Activated T-cell treated with anti-CD3 and anti-CD28 coated beads, Interleukin-2, amount 50 U/mL, for 1 hour (primary cell): ENCODE data around the gene GIGYF1.
"Not testable (repeated sequence)": the region's sequence is repeated elsewhere in the genome, so short reads cannot be mapped to it uniquely, and the experiment has no call there.

Experiments
- DNase-seq: peaks from one replicate; pipeline ENCODE4 v3.0.0-alpha.2; 2020

The GIGYF1 gene

GRCh38 chr7:100706672-100707311, 12.7 kb upstream of the GIGYF1 start:
- DNase-seq = no peak

GRCh38 chr7:100705753-100706671, 12.0 kb upstream of the GIGYF1 start, which contains the start of gene POP7:
Gene POP7 (plus strand): TSS chr7:100706121. CDS start chr7:100706831, 710 bp downstream.
- peak; percentile 97 for DNase-seq

DNA sequence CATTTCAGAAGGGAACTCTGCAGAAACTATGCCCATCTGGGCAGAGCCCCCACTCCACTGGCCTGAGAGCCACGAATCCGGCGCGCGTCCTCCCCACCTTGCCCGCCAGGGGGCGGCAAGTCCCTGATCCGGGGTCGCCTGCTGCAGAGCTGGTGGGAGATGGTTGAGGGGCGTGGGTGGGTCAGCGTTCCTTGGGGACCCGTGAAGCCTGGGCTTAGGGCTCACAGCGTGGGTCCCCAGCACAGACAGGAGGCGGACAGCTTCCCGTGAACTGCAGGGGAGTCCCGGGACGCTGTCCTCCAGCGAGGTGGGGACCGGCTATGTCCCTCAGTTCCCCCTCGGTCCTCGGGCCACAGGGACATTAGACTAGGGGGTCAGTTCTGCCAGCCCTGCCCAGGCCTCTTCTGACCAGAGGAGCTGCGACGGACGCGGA, 11.3 kb upstream of the GIGYF1 start:
- peak; percentile 80 for DNase-seq

DNA sequence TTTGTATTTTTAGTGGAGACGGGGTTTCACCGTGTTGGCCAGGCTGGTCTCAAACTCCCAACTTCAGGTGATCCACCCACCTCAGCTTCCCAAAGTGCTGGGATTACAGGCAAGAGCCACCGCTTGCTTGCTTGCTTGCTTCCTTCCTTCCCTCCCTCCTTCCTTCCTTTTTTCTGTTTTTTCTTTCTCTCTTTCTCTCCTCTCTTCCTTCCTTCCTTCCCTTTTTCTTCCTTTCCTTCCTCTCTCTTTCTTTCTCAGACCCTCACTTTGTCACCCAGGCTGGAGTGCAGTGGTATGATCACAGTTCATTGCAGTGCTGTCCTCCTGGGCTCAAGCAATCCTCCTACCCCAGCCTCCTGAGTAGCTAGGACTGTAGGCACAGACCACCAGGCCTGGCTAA, 7.0 kb upstream of the GIGYF1 start:
- not testable (repeated sequence) for DNase-seq

- DNase-seq = no peak
Observed at GRCh38 chr7:100699018-100699417, 5.0 kb upstream of the GIGYF1 start.

- no peak for DNase-seq
Observed at GRCh38 chr7:100696123-100696521, 2.1 kb upstream of the GIGYF1 start.

DNA sequence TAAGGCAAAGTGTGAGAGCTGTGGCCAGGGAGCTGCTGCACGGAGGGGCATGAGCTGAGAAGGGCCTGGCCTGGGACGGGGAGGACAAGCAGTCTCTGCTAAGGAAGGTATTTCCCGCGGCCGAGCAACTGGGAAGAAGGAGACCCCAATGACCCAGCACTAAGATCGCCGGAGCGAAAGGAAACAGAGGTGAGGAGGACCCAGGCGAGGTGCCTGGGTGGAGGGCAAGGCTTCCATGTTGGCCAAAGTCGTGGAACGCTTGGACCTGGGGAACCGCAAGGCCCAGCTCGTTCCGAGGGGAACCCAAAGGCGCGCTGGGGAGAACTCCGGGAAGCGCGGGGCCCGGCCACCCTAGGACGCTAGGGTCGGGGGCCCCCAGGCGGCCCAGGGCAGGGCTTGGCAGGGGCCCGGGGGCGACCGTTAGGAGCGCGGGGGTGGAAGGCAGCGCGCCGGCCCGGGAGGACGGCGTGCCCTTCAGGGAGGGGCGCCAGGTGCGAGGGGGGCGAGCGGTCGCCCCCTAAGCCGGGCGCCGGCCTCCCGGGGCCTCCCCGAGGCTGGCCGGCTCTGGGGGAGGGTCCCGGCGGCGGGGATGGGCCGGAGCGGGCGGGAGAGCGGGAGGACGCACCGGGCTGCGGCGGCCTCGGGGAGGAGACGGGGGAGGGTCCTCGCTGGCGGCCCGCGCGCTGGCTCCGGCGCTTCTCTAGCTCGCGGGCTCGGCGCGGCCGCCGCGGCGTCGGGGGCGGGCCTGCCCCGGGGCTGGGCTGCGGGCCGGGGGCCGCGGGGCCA, 545 bp downstream of the GIGYF1 start:
- no peak for DNase-seq

- no peak for DNase-seq
Observed at GRCh38 chr7:100692578-100692961, 1.5 kb downstream of the GIGYF1 start.

DNA sequence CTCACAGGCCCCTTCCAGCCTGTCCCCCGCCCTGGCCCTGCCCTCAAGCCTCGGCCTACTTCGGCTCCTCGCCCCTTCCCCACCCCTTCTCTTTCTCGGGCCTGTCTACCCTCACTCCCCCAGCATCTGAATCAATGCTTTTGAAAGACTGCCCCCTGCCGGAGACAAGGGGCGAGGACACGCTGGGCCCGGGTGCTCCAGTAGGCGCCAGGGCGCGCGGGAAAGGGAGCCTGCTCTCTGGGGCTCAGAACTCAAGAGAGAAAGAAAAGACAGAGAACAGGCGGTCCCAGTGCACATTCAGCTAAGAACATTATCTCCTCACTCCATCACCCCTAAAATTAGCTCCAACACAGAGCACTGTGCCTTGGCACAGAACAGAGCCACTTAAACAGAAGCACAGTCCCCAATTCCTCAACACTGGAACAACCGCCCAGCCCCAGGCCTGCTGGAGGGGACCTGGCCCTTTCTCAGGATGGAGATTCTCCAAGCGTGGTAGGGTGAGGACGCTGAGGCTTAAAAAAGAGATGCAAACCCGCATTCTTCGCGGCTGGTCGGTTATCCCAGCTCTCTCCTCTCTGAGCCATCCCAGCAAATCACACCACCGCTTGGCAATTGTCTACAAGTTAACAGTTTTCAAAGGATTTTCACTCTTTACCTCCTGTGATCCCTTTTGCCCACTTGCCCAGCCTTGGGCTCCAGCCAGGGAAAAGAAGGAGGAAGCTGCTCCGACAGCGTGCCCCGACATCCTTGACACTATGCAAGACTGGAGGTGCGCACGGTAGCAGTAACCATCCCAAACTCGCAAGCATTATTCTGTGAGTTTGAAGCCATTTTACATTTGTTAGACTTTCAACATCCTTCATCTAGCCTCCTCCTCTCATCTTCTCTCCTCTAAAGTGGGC, 2.1 kb downstream of the GIGYF1 start:
- peak; percentile 83 for DNase-seq

- DNase-seq = no peak
Observed at GRCh38 chr7:100689230-100690135, 4.6 kb downstream of the GIGYF1 start.

DNA sequence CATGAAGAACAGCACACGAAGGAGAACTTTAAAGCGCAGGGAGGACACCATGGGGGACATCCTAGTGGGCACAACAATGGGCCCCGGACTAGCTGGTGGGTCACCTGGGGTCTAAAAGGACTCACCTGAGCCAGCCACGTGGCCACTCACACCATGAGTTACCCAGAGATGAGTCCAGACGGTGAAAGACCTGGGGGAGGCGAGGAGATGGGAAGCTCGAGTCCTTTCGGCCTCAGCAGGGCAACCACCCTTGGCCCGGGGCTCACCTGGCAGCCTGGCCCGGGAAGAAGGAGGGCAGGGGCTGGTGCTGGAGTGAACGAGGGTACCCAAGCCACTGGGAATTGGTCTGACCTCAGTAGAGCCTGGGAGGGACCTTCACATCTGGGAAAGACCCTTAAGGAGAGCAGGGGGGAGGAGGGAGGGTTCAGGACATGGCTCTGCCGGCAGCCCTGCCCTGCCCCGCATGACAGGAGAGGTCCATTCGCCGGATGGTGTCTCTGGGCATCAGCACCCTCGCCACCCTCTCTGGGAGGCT, 5.7 kb downstream of the GIGYF1 start:
- DNase-seq = no peak

- DNase-seq = no peak
Observed at GRCh38 chr7:100687751-100688300, 6.2 kb downstream of the GIGYF1 start.

DNA sequence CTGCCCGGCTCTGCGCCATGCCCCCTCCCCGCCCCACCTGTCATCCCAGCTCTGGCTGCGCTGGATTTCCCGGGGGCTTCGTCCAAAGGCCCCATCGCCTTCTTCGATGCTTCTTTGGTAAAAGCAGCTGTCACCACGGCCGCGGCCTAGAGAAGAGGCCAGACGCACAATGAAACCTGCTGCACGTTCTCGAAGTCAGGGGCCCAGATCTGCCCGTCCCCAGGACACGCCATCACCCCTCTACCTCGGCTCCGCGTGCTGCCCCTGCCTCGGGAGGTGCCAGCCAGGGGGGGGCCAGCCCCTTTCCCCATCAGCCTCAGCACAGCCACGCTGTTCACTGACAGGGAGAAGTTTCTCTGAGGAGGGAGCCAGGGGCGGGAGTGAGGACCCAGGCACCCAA, 6.8 kb downstream of the GIGYF1 start:
- no peak for DNase-seq

- DNase-seq = no peak
Observed at GRCh38 chr7:100686822-100687211, 7.2 kb downstream of the GIGYF1 start.

DNA sequence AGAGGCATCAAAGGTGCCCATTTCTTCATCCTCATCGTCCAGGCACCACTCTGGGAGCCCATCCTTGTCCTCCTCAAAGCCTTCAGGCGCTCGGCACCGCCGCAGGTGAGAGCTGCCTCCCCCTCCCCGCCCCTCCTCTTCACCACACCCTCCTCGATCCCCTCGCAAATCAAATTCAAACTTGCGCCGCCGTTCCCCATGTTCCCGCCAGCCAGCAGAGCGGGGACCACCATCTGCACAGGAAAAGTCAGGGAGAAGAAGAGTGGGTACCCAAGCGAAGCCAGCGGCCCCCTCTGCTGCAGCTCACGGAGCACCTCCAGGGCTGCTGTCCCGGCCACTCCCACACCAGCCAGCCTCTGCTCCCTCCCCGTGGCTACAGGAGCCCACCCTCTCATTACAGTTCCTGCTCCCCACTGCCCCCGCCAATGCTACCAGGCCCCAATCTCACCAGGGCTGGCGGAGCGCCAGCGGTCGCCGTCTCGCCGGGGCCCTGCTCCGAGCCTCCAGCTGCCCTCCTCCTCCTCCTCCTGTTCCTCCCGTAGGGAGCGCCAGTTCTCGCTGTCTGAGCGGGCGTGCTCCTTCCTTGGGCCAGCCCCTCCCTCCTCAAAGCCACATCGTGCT, 7.7 kb downstream of the GIGYF1 start:
- DNase-seq = no peak

DNA sequence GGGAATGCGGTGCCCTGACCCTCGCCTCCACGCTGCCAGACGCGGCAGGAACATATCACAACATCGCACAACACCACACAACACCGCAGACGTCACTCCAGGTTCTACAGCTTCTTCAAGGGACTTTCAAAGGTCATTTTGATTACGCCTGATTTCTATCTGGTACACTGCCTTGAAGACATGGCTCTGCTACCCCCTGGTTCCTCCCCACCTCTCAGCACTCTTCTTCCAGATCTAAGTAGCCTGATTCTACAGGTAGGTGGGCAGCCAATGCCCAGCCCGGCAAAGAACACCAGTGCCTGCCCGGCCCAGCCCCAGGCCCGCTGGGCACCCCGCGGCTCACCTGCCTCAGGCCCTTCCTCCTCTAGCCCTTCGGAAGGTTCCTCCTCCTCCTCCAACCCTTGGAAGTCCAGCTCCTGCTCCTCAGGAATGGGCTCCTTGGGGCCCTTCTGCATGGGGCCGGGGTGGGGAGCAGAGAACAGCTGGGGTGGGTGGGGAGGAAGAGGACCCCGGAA, 8.4 kb downstream of the GIGYF1 start:
- no peak for DNase-seq

GRCh38 chr7:100685049-100685605, 8.9 kb downstream of the GIGYF1 start:
- DNase-seq = no peak

- DNase-seq = no peak
Observed at GRCh38 chr7:100684534-100685042, 9.5 kb downstream of the GIGYF1 start.
